Measurements from ENCODE around the gene LEPR.

Gene LEPR

GRCh38 chr1:65469889-65470340 lies 49.4 kb downstream of the LEPR start:
- 0 out of 2 replicates have a peak, but pooled peaks cover 3% of the 10 kb centered on the region for H3K27me3 ChIP-seq (ENCODE audit: low read length)
- no peaks in the 10 kb centered on the region for H3K79me2 ChIP-seq (ENCODE audit: insufficient read depth, low read length)
- TF ChIP-seq, protein P1, sequence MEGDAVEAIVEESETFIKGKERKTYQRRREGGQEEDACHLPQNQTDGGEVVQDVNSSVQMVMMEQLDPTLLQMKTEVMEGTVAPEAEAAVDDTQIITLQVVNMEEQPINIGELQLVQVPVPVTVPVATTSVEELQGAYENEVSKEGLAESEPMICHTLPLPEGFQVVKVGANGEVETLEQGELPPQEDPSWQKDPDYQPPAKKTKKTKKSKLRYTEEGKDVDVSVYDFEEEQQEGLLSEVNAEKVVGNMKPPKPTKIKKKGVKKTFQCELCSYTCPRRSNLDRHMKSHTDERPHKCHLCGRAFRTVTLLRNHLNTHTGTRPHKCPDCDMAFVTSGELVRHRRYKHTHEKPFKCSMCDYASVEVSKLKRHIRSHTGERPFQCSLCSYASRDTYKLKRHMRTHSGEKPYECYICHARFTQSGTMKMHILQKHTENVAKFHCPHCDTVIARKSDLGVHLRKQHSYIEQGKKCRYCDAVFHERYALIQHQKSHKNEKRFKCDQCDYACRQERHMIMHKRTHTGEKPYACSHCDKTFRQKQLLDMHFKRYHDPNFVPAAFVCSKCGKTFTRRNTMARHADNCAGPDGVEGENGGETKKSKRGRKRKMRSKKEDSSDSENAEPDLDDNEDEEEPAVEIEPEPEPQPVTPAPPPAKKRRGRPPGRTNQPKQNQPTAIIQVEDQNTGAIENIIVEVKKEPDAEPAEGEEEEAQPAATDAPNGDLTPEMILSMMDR (IDR thresholded peaks at IDR 0.05; ENCODE audit: insufficient read depth, low read length, poor library complexity, severe bottlenecking) = no peak
- no peak for TF ChIP-seq EZH2phosphoT487 (conservative IDR thresholded peaks at IDR 0.05; ENCODE audit: low read length)
- no peak overlapping the region for H3K27ac ChIP-seq (ENCODE audit: low read depth, low read length)
- H2AFZ ChIP-seq (ENCODE audit: low read depth, low read length, severe bottlenecking) = no peak overlapping the region
- no peaks in the 10 kb centered on the region for H3K36me3 ChIP-seq (ENCODE audit: low read length)
- no peaks in the 10 kb centered on the region for H3K9me2 ChIP-seq (replicated peaks; ENCODE audit: insufficient read depth, low read length)
- no peak overlapping the region for H3K9ac ChIP-seq (ENCODE audit: low read length)
- no peak overlapping the region for H3K4me2 ChIP-seq (ENCODE audit: low read depth, low read length, poor library complexity, severe bottlenecking)
- no peaks in the 10 kb centered on the region for H4K20me1 ChIP-seq (ENCODE audit: low read depth, low read length)
- H3F3A ChIP-seq (ENCODE audit: insufficient read depth) = no peaks in the 10 kb centered on the region
- no peak overlapping the region for H3K4me3 ChIP-seq (ENCODE audit: insufficient read depth, low read length, poor library complexity, severe bottlenecking)
- H3K9me3 ChIP-seq (ENCODE audit: insufficient read depth, low read length) = no peaks in the 10 kb centered on the region
